PFSK-1 (cell line): ENCODE results near the gene PEX7.

ENCODE experiments used
- POLR2AphosphoS5 ChIP-seq: IDR thresholded peaks from 2 replicates; pipeline ENCODE4 v1.6.1; 2012; ENCODE audit warnings: low read depth, mild to moderate bottlenecking, control low read depth, low read length, moderate library complexity
- REST ChIP-seq, 2 experiments: IDR thresholded peaks; 2 replicates each; pipeline versions ENCODE4 v1.6.1 to v1.8.0; 2011 to 2012; ENCODE audit warnings: low read depth in 2 of 2, low read length in 2 of 2, control low read depth in 1 of 2, inconsistent platforms in 1 of 2, mild to moderate bottlenecking in 1 of 2, moderate library complexity in 1 of 2; ENCODE audit not compliant: insufficient read depth in 1 of 2
- TAF1 ChIP-seq: IDR thresholded peaks from 2 replicates; pipeline ENCODE4 v1.6.1; 2012; ENCODE audit warnings: low read length, control low read depth, borderline replicate concordance; ENCODE audit not compliant: insufficient read depth

GRCh38 chr6:136890986-136891385, 68.6 kb downstream of the PEX7 start:
- TF ChIP-seq REST (IDR thresholded peaks at IDR 0.05; ENCODE audit: insufficient read depth in 1 of 2, low read depth in 2 of 2, low read length in 2 of 2) (no peak), TAF1 (no peak), POLR2AphosphoS5 (no peak)
